Keratinocyte (primary cell): ENCODE results near the gene RGS10. TPM values are rescaled to one million over a fixed set of nuclear protein-coding genes. Genes with fewer than 3 reads are reported as not detected.

Experiments used
- DNase-seq: peaks from one replicate; pipeline ENCODE4 v3.0.0-alpha.2; 2011; ENCODE audit warnings: low read depth, missing footprints, low spot score
- FAIRE-seq: peaks from 2 replicates; lab custom pipeline; 2011; peaks lifted over from hg19 to GRCh38; lab: Jason Lieb, UNC
- H2AFZ ChIP-seq: 2 replicates; pipeline ENCODE4 v1.6.0; 2012; ENCODE audit warnings: low read length, control low read depth, inconsistent platforms; ENCODE audit not compliant: control insufficient read depth
- H3K27ac ChIP-seq: 2 replicates; pipeline ENCODE4 v1.5.1; 2011; ENCODE audit warnings: low read length; ENCODE audit not compliant: control insufficient read depth, insufficient read depth
- H3K27me3 ChIP-seq: 3 replicates; pipeline ENCODE4 v1.6.0; 2011; ENCODE audit warnings: low read length; ENCODE audit not compliant: control insufficient read depth, insufficient read depth; ENCODE audit errors: extremely low read depth
- H3K36me3 ChIP-seq, 2 experiments: 2 replicates in 1 of 2; 3 replicates in 1 of 2; pipeline ENCODE4 v1.5.1; 2011; ENCODE audit warnings: low read length in 2 of 2, mild to moderate bottlenecking in 1 of 2; ENCODE audit not compliant: control insufficient read depth in 2 of 2, insufficient read depth in 2 of 2; ENCODE audit errors: extremely low read depth in 1 of 2
- H3K4me1 ChIP-seq: 3 replicates; pipeline ENCODE4 v1.5.1; 2011; ENCODE audit warnings: low read length; ENCODE audit not compliant: control insufficient read depth, insufficient read depth; ENCODE audit errors: extremely low read depth
- H3K4me2 ChIP-seq: 3 replicates; pipeline ENCODE4 v1.6.0; 2011; ENCODE audit warnings: low read depth, low read length; ENCODE audit not compliant: control insufficient read depth, insufficient read depth; ENCODE audit errors: extremely low read depth
- H3K4me3 ChIP-seq, 3 experiments: fragments of 200-600 bp in 1 of 3; sonication (generic) in 1 of 3; 2 replicates in 2 of 3; 3 replicates in 1 of 3; pipeline ENCODE4 v1.5.1; 2011 to 2016; ENCODE audit warnings: low read length in 3 of 3, mild to moderate bottlenecking in 3 of 3, control low read depth in 2 of 3, inconsistent platforms in 1 of 3, low read depth in 1 of 3, mixed read lengths in 1 of 3, mixed run types in 1 of 3, moderate library complexity in 1 of 3; ENCODE audit not compliant: control insufficient read depth in 2 of 3, insufficient read depth in 2 of 3; ENCODE audit errors: extremely low read depth in 1 of 3
- H3K79me2 ChIP-seq: 2 replicates; pipeline ENCODE4 v1.6.0; 2012; ENCODE audit warnings: low read length; ENCODE audit not compliant: control insufficient read depth, insufficient read depth
- H3K9ac ChIP-seq: 3 replicates; pipeline ENCODE4 v1.6.0; 2011; ENCODE audit warnings: low read length; ENCODE audit not compliant: control insufficient read depth, insufficient read depth; ENCODE audit errors: extremely low read depth
- H3K9me1 ChIP-seq: 3 replicates; pipeline ENCODE4 v1.6.0; 2011; ENCODE audit warnings: low read length; ENCODE audit not compliant: control insufficient read depth, insufficient read depth; ENCODE audit errors: extremely low read depth
- H3K9me3 ChIP-seq: 2 replicates; pipeline ENCODE4 v1.5.1; 2012; ENCODE audit warnings: low read depth, low read length; ENCODE audit not compliant: control insufficient read depth
- H4K20me1 ChIP-seq: 3 replicates; pipeline ENCODE4 v1.6.0; 2011; ENCODE audit warnings: low read length; ENCODE audit not compliant: control insufficient read depth, insufficient read depth; ENCODE audit errors: extremely low read depth
- CTCF ChIP-seq, 3 experiments: IDR thresholded peaks in 1 of 3; conservative IDR thresholded peaks in 1 of 3; optimal IDR thresholded peaks in 1 of 3; 2 replicates in 2 of 3; 3 replicates in 1 of 3; pipeline versions ENCODE3 to v1.5.1; 2011; ENCODE audit warnings: low read length in 3 of 3, mild to moderate bottlenecking in 3 of 3, moderate library complexity in 2 of 3, control low read depth in 1 of 3, inconsistent platforms in 1 of 3; ENCODE audit not compliant: insufficient read depth in 2 of 3; ENCODE audit errors: extremely low read depth in 1 of 3
- EZH2 ChIP-seq: IDR thresholded peaks from one replicate; pipeline ENCODE4 v1.6.1; 2012; ENCODE audit warnings: inconsistent platforms, mild to moderate bottlenecking, low read length, moderate library complexity
- dilution Hi-C: fragments of 300-500 bp; cut with MboI; formaldehyde crosslinking; loops from one replicate; pipeline ENCODE4 v1.7.0; 2020; ENCODE audit warnings: low sequenced_read_pairs; ENCODE audit not compliant: extremely low pct_ligation_motif_present
- polyA plus RNA-seq, 5 experiments: library from polyadenylated mRNA; depleted of rRNA in 3 of 5; stranded (reverse) in 3 of 5; stranded (forward) in 1 of 5; unstranded in 1 of 5; fragments of >200 nt; gene quantifications; 1 replicate in 1 of 5; 2 replicates in 3 of 5; 3 replicates in 1 of 5; pipeline versions ENCODE4 v1.2.1 to v1.2.3, GENCODE V29; 2011 to 2012; ENCODE audit warnings: missing spikeins in 2 of 5, low read depth in 1 of 5, low replicate concordance in 1 of 5

Gene RGS10
- polyA plus RNA-seq, 1 donor (not counting 4 experiments of a cell fraction or from before 2014, with no cell fraction given): 87.8 TPM

DNA sequence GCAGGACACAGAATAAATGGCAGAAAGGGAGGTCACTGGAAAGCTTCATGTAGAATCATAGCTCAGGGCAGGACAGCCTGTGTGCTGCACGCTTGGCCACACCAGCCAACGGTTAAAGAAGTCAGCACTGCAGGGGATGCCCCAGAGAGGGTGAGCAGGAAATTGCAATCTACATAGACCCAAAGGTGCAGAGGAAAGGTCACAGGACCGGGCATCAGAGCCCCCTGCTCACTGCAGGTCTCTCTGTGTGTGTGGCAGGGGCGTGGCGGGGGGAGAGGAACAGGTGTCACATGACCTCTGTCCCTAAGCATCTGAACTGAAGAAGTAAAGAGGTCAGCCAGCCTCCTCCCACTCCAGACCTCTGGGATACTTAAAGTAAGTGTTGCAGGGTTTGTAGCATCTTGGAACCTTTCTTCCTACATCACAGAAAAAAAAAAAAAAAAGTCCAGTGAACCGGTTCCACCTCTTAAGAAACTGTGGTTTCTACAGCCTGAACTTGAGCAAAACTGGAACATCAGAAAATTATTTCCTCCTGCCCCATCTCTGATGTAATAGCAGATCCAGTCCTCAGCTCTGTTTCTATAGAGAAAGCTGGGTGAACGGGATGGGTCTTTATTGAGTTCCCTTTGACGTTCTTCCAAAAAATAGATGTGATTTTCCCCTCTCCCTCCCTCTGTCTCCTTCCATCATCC lies 64.3 kb downstream of the RGS10 start:
- dilution Hi-C loops: no loop called here
- no peak overlapping the region for H3K27ac ChIP-seq
- H3K9me3 ChIP-seq: no peaks in the 10 kb centered on the region
- no peaks in the 10 kb centered on the region for H3K36me3 ChIP-seq
- TF ChIP-seq EZH2: no peak
- no peak for TF ChIP-seq CTCF (optimal IDR thresholded peaks at IDR 0.05 in 1 of 3, IDR thresholded peaks at IDR 0.05 in 1 of 3, conservative IDR thresholded peaks at IDR 0.05 in 1 of 3; ENCODE audit: extremely low read depth in 1 of 3, insufficient read depth in 2 of 3, low read length in 3 of 3)
- H4K20me1 ChIP-seq: no peaks in the 10 kb centered on the region
- no peak overlapping the region for H3K4me3 ChIP-seq
- FAIRE-seq (no peak), DNase-seq (no peak)
- H3K9me1 ChIP-seq: no peaks in the 10 kb centered on the region
- no peak overlapping the region for H3K4me2 ChIP-seq
- no peak overlapping the region for H3K9ac ChIP-seq
- peaks cover 3% of the 10 kb centered on the region for H3K4me1 ChIP-seq
- H2AFZ ChIP-seq: no peak overlapping the region
- H3K27me3 ChIP-seq: peaks cover 33% of the 10 kb centered on the region
- no peaks in the 10 kb centered on the region for H3K79me2 ChIP-seq

GRCh38 chr10:119477444-119477843 lies 65.1 kb downstream of the RGS10 start:
- Histone ChIP-seq H3K4me2 (no peak overlapping the region), H3K9me3 (no peaks in the 10 kb centered on the region), H3K9me1 (no peaks in the 10 kb centered on the region), H3K36me3 (no peaks in the 10 kb centered on the region), H3K4me1 (peaks cover 3% of the 10 kb centered on the region), H3K27me3 (peaks cover 33% of the 10 kb centered on the region), H4K20me1 (no peaks in the 10 kb centered on the region), H3K79me2 (no peaks in the 10 kb centered on the region), H3K9ac (no peak overlapping the region), H3K27ac (no peak overlapping the region), H2AFZ (no peak overlapping the region), H3K4me3 (no peak overlapping the region)
- no peak for TF ChIP-seq EZH2
- no peak for TF ChIP-seq CTCF (optimal IDR thresholded peaks at IDR 0.05 in 1 of 3, IDR thresholded peaks at IDR 0.05 in 1 of 3, conservative IDR thresholded peaks at IDR 0.05 in 1 of 3; ENCODE audit: extremely low read depth in 1 of 3, insufficient read depth in 2 of 3, low read length in 3 of 3)
- dilution Hi-C loops: no loop called here
- DNase-seq: no peak
- FAIRE-seq: no peak
